K562 (cell line): Measurements from ENCODE around the gene PRKAR1B. TPM values are rescaled to one million over a fixed set of nuclear protein-coding genes. Genes with fewer than 3 reads are reported as not detected.

Source experiments
- ARID2 ChIP-seq: fragments of 450-650 bp; IDR thresholded peaks from 2 replicates; pipeline ENCODE4 v1.6.1; 2017; ENCODE audit warnings: antibody characterized with exemption, mild to moderate bottlenecking
- BACH1 ChIP-seq: fragments of 200-800 bp; sonication (Bioruptor generic); IDR thresholded peaks from 2 replicates; pipeline ENCODE4 v1.6.1; 2016; ENCODE audit warnings: missing genetic modification characterization, missing compliant biosample characterization
- ESRRA ChIP-seq: fragments of 450-650 bp; IDR thresholded peaks from 2 replicates; pipeline ENCODE4 v1.6.1; 2014; ENCODE audit warnings: low read depth, mild to moderate bottlenecking, moderate library complexity, borderline replicate concordance
- FOXP1 ChIP-seq: sonication (generic); formaldehyde crosslinking; IDR thresholded peaks from 2 replicates; pipeline ENCODE4 v1.8.0; 2022; ENCODE audit warnings: mild to moderate bottlenecking, missing genetic modification reagents
- HOXB6 ChIP-seq: fragments of 250-450 bp; sonication (Bioruptor Pico); IDR thresholded peaks from 2 replicates; pipeline ENCODE4 v1.5.1; 2022; ENCODE audit warnings: mild to moderate bottlenecking, borderline replicate concordance
- JUN ChIP-seq, 2 experiments: sonication (generic) in 1 of 2; formaldehyde crosslinking in 1 of 2; IDR thresholded peaks; 2 replicates each; pipeline versions ENCODE4 v1.6.1 to v1.8.0; 2012 to 2022; ENCODE audit warnings: borderline replicate concordance in 2 of 2, mild to moderate bottlenecking in 2 of 2, improper control_type of control experiment in 1 of 2, low read depth in 1 of 2, low read length in 1 of 2, missing genetic modification reagents in 1 of 2
- NRF1 ChIP-seq, 2 experiments: fragments of 450-650 bp; IDR thresholded peaks in 1 of 2; conservative IDR thresholded peaks in 1 of 2; 2 replicates each; pipeline ENCODE4 v1.6.1; 2014; ENCODE audit warnings: mild to moderate bottlenecking in 2 of 2
- NUFIP1 ChIP-seq: fragments of 450-650 bp; IDR thresholded peaks from 2 replicates; pipeline ENCODE4 v1.6.1; 2018; ENCODE audit not compliant: partially characterized antibody
- RB1 ChIP-seq: fragments of 450-650 bp; IDR thresholded peaks from 2 replicates; pipeline ENCODE4 v1.6.1; 2017; ENCODE audit warnings: low read depth, mild to moderate bottlenecking
- RFX5 ChIP-seq: IDR thresholded peaks from 2 replicates; pipeline ENCODE4 v1.6.1; 2011; ENCODE audit warnings: low read depth, mild to moderate bottlenecking, improper control_type of control experiment, low read length
- SREBF2 ChIP-seq: sonication (generic); formaldehyde crosslinking; IDR thresholded peaks from 2 replicates; pipeline ENCODE4 v1.4.0; 2020; ENCODE audit warnings: mild to moderate bottlenecking, missing genetic modification reagents
- TSHZ1 ChIP-seq: fragments of 250-450 bp; sonication (Bioruptor Pico); IDR thresholded peaks from 2 replicates; pipeline ENCODE4 v1.4.0; 2020; ENCODE audit warnings: mild to moderate bottlenecking, moderate library complexity
- ZNF561 ChIP-seq: fragments of 450-650 bp; formaldehyde crosslinking; conservative IDR thresholded peaks from 2 replicates; pipeline ENCODE4 v1.4.0; 2020; ENCODE audit warnings: mild to moderate bottlenecking, moderate library complexity
- ZNF76 ChIP-seq: fragments of 250-450 bp; sonication (Bioruptor Pico); IDR thresholded peaks from 2 replicates; pipeline ENCODE4 v1.4.0; 2020; ENCODE audit warnings: mild to moderate bottlenecking, moderate library complexity, borderline replicate concordance
- ZNF780A ChIP-seq: fragments of 250-450 bp; sonication (Bioruptor Pico); IDR thresholded peaks from 2 replicates; pipeline ENCODE4 v1.5.0; 2021; ENCODE audit warnings: mild to moderate bottlenecking
- polyA plus RNA-seq, 8 experiments: library from polyadenylated mRNA; depleted of rRNA in 4 of 8; stranded (reverse) in 5 of 8; unstranded in 3 of 8; fragments of >200 nt; fragmentation: Nextera tagmentation in 2 of 8; fragmentation: Illumina TruSeq in 1 of 8; extraction: Ambion mirVana in 2 of 8; extraction: Trizol in 1 of 8; gene quantifications; 2 replicates each; pipeline versions ENCODE4 v1.2.1 to v1.2.3, GENCODE V29; 2011 to 2014; ENCODE audit warnings: inconsistent platforms in 1 of 8, missing spikeins in 1 of 8
- total RNA-seq, 7 experiments: library from RNA; depleted of rRNA in 6 of 7; stranded (reverse); fragments of >200 nt in 6 of 7; fragmentation: Illumina TruSeq in 2 of 7; extraction: Trizol in 2 of 7; gene quantifications; 2 replicates each; pipeline versions ENCODE4 v1.2.1 to v1.2.3, GENCODE V29; 2011 to 2021; ENCODE audit warnings: low replicate concordance in 1 of 7
- TF ChIP-seq, protein P1 (sequence below): fragments of 450-650 bp; IDR thresholded peaks from 2 replicates; pipeline ENCODE4 v1.6.1; 2016; ENCODE audit warnings: mild to moderate bottlenecking
- TF ChIP-seq, protein P2 (sequence below), 2 experiments: fragments of 200-800 bp in 1 of 2; sonication (Bioruptor generic) in 1 of 2; sonication (generic) in 1 of 2; formaldehyde crosslinking in 1 of 2; IDR thresholded peaks in 1 of 2; conservative IDR thresholded peaks in 1 of 2; 2 replicates each; pipeline versions ENCODE4 v1.5.0 to v1.6.1; 2016 to 2020; ENCODE audit warnings: missing compliant biosample characterization in 1 of 2, missing genetic modification characterization in 1 of 2, missing genetic modification reagents in 1 of 2

The PRKAR1B gene
- total and polyA plus RNA-seq, 9 of the 15 experiments (the other 6 are each of a cell fraction or from before 2014, with no cell fraction given): 0.99 to 30.5 (median 12.7) TPM

DNA sequence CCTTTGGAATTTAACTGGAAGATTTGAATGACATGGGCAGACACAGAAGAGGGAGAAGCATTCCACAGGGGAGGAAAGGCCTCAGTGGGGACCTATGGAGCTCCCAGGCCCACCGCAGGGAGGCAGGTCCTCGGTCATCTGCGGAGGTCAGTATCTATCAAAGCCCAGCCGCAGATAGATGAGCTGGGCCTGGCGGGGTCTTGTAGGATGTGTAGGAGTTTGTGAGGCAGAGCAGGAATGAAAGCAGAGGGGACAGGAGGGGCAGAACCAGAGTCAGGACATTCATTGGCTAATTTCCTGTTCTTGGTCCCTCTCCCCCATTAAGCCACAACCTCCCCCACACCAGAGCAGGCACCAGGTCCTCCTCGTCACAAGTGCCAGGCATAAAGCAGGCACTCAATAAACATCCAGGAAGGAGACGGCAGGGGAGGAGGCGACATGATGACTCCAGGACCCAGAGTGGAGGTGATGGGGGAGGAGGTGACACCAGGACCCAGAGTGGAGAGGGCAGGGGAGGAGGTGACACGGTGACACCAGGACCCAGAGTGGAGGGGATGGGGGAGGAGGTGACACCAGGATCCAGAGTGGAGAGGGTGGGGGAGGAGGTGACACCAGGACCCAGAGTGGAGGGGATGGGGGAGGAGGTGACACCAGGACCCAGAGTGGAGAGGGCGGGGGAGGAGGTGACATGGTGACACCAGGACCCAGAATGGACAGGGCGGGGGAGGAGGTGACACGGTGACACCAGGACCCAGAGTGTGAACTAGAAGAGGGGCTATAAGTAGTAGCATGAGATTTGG is 123.7 kb downstream of the PRKAR1B start (continued):
- TF ChIP-seq TSHZ1 (CRISPR knock-in tag) (no peak), ZNF76 (CRISPR knock-in tag) (no peak), ZNF780A (no peak), NRF1 (conservative IDR thresholded peaks at IDR 0.05 in 1 of 2, IDR thresholded peaks at IDR 0.05 in 1 of 2) (no peak), JUN (IDR thresholded peaks at IDR 0.05; ENCODE audit: borderline replicate concordance, low read depth, low read length) (peak; percentile 6; the same call in 1 of the 2 replicates), JUN (CRISPR knock-in tag; IDR thresholded peaks at IDR 0.05; ENCODE audit: borderline replicate concordance) (no peak), ARID2 (no peak), FOXP1 (CRISPR knock-in tag) (no peak), NUFIP1 (no peak), ZNF561 (CRISPR knock-in tag) (no peak), SREBF2 (CRISPR knock-in tag) (no peak), RFX5 (no peak), BACH1 (tag) (no peak), ESRRA (no peak), RB1 (no peak), HOXB6 (CRISPR knock-in tag) (no peak)
- TF ChIP-seq, protein P1, sequence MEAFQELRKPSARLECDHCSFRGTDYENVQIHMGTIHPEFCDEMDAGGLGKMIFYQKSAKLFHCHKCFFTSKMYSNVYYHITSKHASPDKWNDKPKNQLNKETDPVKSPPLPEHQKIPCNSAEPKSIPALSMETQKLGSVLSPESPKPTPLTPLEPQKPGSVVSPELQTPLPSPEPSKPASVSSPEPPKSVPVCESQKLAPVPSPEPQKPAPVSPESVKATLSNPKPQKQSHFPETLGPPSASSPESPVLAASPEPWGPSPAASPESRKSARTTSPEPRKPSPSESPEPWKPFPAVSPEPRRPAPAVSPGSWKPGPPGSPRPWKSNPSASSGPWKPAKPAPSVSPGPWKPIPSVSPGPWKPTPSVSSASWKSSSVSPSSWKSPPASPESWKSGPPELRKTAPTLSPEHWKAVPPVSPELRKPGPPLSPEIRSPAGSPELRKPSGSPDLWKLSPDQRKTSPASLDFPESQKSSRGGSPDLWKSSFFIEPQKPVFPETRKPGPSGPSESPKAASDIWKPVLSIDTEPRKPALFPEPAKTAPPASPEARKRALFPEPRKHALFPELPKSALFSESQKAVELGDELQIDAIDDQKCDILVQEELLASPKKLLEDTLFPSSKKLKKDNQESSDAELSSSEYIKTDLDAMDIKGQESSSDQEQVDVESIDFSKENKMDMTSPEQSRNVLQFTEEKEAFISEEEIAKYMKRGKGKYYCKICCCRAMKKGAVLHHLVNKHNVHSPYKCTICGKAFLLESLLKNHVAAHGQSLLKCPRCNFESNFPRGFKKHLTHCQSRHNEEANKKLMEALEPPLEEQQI: no peak
- TF ChIP-seq, protein P2, sequence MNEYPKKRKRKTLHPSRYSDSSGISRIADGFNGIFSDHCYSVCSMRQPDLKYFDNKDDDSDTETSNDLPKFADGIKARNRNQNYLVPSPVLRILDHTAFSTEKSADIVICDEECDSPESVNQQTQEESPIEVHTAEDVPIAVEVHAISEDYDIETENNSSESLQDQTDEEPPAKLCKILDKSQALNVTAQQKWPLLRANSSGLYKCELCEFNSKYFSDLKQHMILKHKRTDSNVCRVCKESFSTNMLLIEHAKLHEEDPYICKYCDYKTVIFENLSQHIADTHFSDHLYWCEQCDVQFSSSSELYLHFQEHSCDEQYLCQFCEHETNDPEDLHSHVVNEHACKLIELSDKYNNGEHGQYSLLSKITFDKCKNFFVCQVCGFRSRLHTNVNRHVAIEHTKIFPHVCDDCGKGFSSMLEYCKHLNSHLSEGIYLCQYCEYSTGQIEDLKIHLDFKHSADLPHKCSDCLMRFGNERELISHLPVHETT (CRISPR knock-in tag; conservative IDR thresholded peaks at IDR 0.05 in 1 of 2, IDR thresholded peaks at IDR 0.05 in 1 of 2): peak in 1 of 2 experiments; percentile 21; a peak in 1 of 4 replicates
